CD4-positive, alpha-beta T cell treated with Interleukin-15 for 4 hours (primary cell): ENCODE measurements around the gene EME2.
"Not testable (repeated sequence)": the region's sequence is repeated elsewhere in the genome, so short reads cannot be mapped to it uniquely, and the experiment has no call there.

ENCODE experiments used
- DNase-seq: peaks from one replicate; pipeline ENCODE4 v3.0.0-alpha.2; 2020; ENCODE audit warnings: low spot score

Gene EME2, protein sequence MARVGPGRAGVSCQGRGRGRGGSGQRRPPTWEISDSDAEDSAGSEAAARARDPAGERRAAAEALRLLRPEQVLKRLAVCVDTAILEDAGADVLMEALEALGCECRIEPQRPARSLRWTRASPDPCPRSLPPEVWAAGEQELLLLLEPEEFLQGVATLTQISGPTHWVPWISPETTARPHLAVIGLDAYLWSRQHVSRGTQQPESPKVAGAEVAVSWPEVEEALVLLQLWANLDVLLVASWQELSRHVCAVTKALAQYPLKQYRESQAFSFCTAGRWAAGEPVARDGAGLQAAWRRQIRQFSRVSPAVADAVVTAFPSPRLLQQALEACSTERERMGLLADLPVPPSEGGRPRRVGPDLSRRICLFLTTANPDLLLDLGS

DNA sequence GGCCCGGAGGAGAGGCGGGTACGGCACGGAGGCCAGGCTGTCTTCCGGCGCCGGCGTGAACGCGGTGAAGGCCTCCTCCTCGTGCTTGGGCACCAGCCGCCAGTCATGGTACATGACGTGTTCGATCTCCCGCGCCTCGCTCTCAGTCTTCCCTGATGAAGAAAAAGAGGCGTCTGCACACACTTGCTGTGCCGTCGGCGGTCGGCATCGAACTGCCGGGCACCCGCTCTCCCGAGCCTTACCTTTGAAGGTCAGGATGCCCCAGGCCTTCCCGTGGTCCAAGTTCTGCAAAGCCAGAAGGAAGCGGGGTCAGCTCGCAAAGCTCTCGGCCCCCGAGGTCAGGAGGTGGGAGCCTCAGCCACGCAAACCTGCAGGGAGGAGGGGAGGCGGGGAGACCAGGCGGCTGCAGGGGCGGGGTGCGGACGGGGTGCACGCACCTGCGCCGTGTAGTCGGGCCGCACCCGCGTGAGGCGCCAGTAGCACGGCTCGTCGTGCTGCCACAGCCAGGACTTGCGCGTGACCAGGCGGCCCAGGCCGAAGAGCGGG is at the start of gene EME2:
Gene EME2, plus strand, starts transcription at position 449 of the 546 bp plus-strand sequence. CDS start 418 bp downstream, outside the sequence.
- DNase-seq, result peak; percentile 28

DNA sequence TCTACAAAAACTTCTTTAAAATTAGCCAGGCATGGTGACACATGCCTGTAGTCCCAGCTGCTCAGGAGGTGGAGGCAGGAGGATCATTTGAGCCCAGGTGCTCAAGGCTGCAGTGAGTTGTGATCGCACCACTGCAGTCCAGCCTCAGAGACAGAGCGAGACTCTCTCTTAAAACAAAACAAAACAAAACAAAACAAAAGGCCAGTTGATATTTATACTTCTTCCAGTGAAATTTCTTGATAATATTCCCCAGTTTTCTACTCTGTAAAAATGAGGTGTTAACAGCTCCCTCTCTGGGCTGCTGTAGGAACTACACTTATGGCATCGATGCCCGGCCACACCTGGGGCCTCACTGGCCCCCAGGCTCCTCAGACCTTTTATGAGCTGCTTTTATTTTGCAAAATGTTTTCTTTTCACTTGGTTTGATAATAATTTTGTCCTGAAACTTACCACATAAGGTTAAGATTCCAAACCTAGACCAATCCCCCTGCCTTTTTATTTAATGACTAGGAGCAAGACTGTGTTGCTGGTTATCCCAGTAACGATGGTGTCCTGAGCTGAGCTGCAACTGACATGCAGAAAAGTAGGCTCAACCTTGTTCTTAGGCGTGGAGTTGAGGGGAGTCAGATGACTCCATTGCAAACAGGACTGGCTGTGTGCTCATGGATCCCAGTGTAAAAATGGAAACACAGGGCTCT is 49.0 kb upstream of the EME2 start:
- peak; percentile 37 for DNase-seq

DNA sequence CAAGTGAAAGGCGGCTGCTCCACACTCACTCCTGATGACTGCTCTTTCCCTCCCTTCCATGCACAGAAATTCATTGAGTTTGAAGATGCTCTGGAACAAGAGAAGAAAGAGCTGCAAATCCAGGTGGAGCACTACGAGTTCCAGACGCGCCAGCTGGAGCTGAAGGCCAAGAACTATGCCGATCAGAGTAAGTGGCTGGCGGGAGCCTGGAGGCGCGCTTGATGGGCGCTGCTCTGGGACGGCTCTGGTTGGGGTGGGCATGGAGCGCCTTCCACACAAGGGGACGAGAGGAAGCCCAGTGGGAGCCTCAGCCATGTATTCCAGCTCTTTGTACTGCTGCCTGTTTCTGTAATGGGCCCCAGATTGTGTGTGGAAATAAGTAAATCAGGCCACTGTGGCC is 48.1 kb upstream of the EME2 start:
- DNase-seq, result no peak

DNA sequence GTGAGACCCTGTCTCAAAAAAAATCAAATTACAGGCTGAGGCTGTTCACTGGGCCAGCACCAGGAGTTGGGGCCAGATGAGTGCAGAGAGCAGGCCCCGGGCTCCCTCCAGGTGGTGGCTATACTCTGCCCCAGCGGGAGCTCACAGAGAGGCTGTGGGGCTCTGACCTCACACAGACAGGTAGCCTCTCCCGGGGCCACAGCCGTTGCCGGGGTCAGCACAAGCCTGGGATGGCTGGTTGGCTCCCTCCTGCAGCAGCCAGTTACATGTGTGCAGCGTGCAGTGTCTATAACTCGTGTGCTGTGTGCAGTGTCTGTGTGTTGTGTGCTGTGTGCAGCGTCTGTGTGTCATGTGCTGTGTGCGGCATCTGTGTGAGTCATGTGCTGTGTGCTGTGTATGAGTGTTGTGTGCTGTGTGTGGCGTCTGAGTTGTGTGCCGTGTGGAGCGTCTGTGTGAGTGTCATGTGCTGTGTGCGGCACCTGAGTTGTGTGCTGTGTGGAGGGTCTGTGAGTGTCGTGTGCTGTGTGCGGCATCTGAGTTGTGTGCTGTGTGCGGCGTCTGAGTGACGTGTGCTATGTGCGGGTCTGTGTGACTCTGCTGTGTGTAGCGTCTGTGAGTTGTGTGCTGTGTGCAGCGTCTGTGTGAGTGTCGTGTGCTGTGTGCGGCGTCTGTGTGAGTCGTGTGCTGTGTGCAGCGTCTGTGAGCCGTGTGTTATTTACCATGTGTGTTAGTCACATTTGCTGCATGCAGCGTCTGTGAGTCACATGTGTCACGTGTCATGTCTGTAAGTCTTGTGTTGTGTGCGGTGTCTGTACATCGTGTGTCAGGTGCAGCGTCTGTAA is 45.7 kb upstream of the EME2 start:
- no peak for DNase-seq

DNA sequence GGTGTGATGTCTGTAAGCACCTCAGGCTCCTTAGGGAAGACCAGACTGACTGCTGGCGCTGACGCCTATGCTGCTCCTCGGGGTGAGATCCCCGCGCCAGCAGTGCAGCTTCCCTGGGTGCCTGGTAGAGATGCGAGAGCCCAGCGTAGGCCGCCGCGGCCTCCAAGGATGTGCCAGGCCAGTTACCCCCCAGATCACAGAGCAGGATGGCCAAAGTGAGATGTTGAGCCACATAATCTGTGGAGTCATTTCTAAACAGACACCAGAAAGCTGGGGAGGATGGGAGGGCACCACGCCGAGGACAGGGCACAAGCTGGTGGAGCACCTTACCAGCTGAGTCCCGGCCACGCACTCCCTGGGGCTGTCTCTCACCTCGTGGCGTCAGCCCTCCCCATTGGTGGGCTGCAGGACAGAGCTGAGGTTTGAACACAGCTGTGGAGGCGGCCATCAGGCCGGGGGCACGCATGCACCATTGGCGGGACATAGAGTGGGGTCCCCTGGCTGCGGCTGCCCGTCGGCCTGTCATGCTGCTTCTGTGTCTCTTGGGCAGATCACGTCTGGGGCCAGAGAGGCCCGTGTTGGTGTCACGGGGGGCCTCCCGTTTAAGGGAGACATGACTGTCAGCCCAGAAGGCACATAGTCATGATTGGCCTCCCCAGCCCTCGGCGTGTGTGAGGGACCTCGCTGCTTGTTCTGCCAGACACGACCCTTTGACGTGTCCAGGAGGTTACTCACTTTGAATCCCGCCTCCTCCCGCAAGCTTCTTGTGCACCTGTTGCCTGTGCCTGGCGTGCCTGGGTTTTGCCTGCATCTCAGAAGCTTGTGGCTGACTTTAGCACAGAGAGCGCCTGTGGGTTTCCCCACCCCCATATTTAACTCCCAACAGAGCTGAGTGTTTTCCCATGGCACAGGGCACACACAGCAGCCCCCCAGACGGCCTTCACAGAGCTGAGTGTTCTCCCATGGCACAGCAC is 44.7 kb upstream of the EME2 start:
- DNase-seq, result no peak

DNA sequence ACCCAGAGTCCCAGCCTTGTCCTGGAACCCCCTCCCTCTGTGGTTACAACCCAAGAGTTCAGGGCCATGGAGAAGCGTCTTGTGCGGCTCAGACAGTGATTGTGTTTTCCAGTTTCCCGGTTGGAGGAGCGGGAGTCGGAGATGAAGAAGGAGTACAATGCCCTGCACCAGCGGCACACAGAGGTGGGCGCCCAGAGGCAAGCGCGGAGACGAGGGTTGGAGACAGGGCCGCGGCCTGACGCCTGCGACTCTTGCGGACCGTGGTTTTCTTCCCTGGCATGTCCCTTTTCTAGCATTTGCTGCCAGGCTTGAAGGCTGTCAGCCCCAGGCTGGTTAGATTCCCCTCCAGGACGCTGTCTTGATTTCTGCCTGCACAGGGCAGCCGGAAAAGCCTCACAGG is 43.6 kb upstream of the EME2 start:
- DNase-seq, result no peak

DNA sequence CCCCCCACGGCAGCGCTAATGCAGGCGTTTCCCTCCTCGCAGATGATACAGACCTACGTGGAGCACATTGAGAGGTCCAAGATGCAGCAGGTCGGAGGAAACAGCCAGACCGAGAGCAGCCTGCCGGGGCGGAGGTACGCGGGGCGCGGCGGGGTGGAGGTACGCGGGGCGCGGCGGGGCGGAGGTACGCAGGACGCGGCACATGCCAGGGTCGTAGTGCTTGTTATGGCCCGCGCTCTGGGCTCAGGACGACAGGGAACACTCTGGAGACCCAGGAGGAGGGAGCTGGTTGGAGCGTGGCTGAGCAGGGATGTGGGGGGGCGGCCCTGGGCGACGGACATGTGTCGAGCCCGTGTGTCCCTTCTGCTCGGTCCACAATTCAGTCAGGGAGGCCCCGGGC is 43.2 kb upstream of the EME2 start:
- DNase-seq, result no peak

DNA sequence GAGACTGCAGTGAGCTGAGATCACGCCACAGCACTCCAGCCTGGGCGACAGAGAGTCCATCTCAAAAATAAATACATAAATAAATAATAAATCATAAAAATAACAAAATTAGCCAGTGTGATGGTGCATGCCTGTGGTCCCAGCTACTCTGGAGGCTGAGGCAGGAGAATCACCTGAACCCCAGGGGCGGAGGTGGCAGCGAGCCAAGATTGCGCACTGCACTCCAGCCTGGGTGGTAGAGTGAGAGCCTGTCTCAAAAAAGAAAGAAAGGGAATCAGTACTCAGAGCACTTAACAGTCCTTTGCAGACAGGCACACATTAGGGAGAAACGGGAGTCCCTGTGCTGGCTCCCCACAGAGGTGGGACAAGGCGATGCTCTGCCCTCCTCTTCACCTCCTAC is 41.5 kb upstream of the EME2 start:
- no peak for DNase-seq

DNA sequence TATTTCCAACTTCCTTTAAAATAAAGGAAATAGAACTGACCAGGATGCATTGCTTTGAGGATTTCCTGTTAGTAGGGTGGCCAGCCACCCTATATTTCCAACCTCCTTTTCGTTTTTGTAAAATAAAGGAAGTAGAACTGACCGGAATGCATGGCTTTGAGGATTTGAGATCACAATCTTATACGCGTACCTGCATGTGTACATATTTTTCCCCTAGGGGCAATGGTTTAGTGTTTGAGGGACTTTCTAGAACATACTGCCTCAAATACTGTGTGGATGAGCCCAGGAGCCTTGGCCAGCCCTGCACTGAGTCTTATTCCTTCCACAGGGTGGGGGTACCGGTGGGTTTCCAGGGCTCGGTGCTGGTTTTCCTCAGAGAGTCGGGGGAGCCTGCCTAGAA is 41.0 kb upstream of the EME2 start:
- DNase-seq, result no peak

DNA sequence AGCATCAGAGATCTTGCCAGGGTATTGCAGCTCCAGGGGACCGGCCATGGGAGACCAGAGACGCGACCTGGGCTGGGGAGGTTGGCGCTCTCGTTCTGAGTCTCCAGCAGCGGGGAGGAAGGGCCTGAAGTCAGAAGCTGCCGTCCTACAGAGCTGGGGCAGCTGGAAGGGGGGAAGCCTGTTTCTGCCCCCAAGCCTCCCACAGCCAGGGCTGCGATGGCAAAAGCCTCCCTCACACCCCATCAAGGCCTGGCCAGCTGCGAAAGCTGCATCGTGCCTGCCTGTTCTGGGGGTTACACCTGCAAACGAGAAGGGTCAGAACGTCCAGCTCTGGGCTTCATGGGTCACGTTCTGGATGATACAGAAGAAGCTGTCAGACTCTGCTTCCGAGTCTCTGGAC is 40.5 kb upstream of the EME2 start:
- DNase-seq, result no peak

DNA sequence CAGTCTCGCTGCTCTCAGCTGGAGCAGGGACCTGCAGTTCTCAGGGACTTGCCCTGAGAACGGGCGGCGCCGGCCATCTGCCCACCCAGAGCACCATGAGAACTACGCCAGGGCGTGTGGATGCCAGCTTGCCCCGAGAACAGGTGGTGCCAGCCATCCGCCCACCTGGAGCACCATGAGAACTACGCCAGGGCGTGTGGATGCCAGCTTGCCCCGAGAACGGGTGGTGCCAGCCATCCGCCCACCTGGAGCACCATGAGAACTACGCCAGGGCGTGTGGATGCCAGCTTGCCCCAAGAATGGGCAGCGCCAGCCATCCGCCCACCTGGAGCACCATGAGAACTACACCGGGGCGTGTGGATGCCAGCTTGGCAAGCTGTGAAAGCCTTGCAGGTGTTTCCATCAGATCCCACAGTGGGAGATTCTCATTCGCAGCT is 40.0 kb upstream of the EME2 start:
- DNase-seq, result not testable (repeated sequence)

DNA sequence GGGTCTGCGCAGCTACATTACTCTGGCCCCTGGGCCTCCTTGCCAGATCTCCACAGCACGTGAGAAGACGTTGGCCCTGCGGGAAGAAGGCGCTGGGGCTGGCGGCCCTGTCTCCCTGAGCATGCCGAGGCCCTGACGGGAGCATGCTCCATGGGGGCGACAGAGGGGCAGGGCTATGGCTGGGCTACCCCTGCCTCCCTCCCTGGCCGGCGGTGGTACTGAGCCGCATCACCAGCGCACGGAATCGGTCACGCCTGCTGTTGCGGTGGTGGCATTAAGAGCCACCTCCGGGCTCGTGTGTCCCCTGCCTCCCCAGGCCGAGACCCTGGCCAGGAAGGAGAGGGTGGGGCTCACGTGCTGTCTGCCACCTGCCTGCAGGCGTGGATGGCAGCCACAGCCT is 38.5 kb upstream of the EME2 start:
- DNase-seq, result no peak

DNA sequence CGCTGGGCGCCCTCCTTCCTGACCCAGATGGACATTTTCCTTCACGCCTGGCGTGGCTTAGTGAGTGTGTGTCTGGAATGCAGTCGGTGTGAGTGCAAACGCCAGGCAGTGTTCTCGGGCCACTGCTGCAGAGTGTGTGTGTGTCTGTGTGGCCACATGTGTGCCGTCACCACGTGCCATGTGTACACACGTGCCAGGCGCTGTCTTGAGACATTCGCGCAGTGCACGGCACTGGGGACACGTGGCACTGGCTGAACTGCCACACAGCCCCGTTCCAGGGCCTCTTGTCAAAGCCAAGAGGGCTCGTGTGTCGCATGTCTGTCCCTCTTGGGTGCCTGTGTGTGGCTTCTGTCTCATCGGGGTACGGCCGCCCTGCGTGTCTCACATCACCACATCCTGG is 37.8 kb upstream of the EME2 start:
- no peak for DNase-seq

DNA sequence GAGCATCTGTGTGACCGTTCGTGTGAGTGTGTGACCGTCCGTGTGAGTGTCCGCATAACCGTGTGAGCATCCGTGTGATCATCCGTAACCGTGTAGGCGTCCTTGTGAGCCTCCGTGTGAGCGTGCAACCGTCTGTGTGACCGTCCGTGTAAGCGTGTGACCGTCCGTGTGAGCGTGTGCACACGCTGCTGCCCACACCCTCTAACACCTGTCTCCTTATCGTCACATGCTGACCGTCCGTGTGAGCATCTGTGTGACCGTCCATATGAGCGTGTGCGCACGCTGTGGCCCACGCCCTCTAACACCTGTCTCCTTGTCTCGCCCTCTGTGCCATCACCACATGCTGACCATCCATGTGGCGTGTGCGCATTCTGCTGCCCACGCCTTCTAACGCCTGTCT is 32.4 kb upstream of the EME2 start:
- no peak for DNase-seq

DNA sequence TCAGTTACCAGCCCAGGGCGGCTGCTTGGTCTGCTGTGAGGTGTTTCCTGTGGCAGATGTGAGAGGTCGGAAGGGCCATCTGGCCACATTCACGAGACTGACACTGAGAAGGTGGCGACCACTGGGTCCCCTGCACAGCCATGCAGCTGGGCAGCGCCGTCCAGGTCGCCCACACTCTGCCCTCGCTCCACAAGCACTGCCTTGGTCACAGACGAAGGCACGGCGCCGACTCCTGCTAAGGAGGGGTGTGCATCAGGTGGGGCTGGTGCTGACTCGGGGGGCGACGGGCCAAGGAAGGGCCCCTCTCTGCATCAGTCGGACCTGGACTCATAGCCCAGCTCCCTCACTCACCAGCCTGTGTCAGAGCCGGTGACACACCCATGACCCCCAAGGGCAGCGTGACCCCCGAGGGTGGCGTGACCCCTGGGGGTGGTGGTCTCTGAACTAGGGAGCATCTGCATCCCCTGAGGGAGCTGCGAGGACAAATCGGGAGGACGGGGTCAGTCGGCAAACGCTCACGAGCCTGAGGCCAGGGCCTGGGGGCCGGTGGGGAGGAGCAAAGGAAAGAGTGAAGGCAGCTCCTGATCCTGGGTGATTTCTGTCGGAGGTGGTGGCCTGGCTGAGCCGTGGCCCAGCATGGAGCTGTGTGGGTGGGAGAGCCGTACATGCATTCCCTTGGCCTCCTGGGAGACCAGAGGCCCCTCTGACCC is 31.7 kb upstream of the EME2 start:
- no peak for DNase-seq

DNA sequence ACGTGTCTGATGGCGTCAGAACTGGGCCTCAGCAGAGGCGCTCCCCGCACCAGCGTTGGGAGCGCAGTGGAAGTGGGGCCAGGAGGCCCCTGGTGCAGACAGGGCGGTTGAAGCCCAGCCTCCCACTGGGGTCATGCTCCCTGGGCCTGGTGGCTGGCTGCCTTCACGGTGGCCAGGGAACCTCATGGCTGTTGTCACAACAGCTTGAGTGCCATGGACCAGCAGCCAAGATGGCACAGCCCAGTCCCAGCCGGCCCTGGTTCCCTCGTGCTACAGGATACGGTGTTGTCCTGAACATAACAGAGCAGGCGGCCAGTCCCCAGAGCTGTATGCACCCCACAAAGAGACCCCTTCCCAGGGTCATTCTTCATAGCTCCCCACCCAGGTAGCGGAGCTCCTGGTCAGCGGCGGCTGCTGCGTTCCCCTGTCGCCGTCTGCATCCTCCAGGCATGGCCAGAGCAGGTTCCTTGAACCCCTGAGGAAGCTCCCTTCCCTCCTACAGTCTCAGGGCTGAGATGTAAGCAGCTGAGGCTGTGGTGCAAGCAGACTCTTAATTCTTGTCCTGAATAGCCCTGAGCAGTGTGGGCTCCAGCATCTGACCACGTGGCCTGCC is 31.0 kb upstream of the EME2 start:
- DNase-seq, result no peak

DNA sequence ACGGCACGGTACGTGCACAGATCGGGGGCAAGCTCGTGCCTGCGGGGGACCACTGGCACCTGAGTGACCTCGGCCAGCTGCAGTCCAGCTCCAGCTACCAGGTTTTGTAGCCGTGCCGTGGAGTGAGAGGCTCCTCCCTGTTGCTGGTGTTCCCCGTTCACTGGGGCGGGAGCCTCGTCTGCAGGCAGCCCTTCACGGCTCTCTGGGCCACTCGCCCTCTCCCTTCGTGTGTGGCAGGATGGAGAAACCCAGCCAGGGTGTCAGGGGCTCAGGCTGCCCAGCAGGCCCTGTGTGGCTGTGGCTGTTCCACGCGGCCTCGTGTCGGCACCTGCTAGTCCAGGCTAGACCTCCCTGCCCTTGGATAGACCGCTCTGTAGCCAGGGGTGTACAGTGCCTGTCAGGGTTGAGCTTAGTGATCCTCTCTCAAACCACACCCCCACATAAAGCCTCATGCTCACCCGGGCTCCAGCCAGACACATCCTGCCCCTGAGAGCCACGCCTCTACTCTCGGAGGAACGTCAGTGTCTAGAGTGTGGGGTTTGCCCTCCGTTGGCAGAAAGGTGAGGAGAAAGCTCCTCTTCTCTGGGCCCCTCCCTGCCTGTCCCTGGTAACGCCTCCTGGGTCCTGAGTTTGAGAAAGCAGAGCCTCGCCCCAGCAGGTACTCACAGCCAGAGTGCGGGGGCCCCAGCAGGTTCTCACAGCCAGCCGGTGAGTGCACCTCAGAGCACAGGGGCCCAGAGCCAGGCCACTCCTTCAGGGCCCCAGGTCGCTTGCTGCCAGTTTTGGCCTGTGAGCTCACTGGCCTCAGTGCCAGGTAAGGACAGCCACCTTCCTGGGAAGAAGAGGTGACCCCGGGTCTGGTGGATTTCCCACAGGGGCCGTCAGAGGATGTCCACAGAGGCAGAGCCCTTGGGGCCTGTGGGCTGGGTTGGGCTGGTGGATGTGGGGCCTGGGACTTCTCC is 29.0 kb upstream of the EME2 start:
- no peak for DNase-seq

DNA sequence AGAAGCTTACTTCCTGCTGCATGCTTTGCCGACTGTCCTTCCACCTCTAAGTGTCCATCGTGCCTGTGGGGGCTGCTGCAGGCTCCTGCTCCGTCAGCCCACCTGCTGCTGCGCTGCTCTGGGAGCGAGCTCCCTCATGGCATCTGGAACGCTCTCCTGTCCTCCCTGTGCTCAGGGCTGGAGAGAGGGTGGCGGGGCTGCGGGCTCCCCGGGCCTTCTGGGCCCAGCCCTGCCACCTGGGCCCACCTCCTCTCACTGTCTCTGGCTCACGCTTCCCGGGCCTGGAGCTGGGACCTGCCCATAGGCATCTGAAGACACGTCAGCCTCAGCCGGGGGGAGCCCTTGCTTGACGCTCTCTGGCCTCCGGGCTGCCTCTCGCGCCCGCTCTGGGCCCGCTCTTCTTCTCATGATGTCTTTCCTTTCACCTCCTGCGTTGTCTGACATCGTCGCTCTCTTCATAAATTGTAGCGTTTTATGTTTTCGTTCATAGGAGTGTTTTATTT is 28.2 kb upstream of the EME2 start:
- DNase-seq, result no peak
